Activated T-cell treated with anti-CD3 and anti-CD28 coated beads, Interleukin-2, amount 50 U/mL, for 1 hour (primary cell): ENCODE measurements around the gene LETM1.

ENCODE experiments used
- DNase-seq: peaks from one replicate; pipeline ENCODE4 v3.0.0-alpha.2; 2020

LETM1 gene

GRCh38 chr4:1775731-1776500 is 80.0 kb downstream of the LETM1 start:
- no peak for DNase-seq

DNA sequence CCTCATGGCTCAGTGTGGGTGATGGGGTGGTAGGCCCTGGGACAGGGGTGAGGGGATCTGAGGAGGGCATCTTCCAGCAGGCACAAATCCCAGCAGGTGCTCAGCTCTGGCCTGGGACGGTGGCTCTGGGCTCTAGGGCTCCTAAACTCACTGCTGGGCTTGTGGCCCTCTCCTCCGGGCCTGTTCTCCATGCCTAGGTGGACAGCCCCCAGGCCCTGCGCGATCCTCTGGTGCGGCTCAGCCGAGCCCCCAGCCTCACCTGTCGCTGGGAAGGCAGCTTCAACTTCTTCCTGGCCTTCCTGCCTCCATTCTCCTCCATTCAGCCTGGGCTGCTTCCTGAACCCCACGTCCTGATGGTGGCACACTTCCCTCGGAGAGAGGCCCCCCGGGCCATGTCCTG is 82.2 kb downstream of the LETM1 start:
- DNase-seq = no peak

GRCh38 chr4:1772853-1773538 is 83.0 kb downstream of the LETM1 start:
- DNase-seq = no peak

DNA sequence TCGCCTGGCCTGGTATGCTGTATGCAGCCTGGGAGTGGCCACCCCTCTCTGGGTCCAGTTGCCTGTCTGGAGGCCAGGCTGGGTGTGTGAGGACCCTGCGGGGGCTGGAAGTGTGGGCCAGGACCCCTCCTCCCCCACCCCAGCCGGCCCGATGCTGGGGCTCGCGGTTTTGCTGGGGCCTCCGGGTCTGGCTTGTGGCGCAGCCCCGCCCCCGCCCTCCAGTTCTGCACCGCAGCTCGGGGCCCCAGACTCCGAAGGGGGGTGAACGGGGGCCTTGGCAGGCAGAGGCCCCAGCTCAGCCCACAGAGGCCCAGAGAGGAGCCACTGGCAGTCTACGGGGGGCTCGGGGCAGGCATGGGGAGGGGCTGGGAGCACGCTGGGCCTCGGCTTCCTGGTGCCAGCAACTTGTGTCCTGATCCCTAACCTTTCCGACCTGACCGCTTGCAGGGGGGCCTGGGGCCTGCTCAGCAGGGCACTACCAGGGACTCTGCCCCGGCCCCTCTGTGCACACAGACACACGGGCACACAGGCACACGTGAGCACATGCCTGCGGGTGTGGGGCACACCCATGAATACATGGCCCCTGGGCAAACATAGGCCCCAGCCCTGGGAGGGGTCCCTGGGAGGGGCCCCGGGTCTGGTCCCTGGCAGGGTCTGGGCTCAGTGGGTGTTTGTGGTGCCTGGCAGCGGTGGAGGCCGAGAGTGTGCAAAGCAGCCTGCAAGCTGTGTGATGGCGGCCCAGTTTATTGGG is 84.2 kb downstream of the LETM1 start:
- DNase-seq = no peak

DNA sequence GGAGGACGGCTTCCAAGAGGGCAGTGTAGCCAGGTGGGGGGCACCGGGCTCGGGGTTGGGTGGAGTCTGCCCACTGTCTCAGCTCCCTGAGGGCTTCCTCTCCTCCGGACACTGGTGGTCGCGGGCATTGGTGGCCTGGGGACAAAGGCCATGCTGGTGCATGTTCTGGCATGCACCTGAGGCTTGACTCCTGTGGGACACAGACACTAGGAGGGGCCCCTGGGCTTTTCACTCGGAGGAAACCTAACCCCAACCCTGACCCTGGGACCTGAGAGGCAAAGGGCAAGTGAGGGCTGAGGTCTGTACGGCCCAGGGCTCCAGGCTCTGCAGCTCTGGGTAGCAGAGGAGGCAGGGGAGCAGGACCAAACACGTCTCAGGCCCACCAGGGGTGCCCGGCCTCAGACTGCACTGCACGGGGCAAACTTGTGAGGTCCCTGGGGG is 85.1 kb downstream of the LETM1 start:
- DNase-seq = no peak

- DNase-seq = no peak
Measured at GRCh38 chr4:1770245-1770644, 85.7 kb downstream of the LETM1 start.

DNA sequence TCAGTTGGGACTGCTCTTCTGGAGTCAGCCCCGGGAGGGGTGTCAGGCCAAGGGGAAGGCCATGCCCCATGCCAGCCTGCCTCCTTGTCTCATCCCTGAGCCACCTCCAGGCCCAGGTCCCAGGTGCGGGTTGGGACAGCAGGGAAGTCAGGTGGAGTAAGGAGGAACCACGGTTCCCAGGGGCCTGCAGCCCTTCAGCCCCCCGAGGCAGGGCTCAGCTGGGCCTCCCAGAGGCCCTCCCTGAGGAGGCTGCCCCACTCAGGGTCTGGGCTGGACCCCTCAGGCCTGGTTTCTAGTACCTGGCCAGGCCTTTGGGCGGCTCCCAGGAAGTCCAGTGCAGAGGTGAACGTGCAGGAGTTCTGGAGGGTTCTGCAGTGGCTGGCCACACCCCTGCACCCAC is 86.3 kb downstream of the LETM1 start:
- DNase-seq = no peak

DNA sequence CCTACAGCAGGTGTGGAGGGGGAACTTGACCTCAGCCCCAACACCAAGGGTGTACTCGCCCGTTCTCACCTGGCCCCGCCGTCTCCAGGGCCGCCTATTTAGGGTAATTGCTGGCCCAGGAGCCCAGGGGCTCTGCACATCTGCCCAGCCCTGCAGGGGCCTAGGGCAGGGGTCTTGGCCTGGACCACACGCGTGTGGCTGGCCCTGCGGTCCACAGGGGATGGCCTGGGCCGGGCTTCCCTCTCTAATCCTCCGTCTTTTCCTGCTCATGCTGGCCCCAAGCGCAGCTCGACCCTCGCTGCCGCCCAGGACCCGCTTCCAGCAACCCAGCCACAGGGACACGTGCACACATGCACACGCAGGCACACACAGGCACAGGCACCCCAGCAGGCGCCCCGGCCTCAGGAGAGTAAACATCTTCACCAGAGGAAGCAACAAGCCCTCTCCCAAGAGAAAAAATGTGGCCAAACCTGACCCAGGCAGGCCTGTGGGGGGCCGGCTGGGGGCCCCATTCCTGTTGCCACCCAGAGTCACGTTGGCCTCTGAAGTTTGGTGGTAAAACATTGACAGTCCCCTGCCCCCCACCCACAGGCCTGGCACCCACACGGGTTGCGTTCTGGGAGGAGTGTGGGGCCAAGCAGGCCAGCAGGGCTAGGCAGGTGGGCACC is 87.5 kb downstream of the LETM1 start:
- DNase-seq = no peak

- peak; percentile 45 for DNase-seq
Measured at GRCh38 chr4:1767770-1768366, 88.1 kb downstream of the LETM1 start.

GRCh38 chr4:1767061-1767769 is 88.7 kb downstream of the LETM1 start:
- DNase-seq = peak; percentile 31

DNA sequence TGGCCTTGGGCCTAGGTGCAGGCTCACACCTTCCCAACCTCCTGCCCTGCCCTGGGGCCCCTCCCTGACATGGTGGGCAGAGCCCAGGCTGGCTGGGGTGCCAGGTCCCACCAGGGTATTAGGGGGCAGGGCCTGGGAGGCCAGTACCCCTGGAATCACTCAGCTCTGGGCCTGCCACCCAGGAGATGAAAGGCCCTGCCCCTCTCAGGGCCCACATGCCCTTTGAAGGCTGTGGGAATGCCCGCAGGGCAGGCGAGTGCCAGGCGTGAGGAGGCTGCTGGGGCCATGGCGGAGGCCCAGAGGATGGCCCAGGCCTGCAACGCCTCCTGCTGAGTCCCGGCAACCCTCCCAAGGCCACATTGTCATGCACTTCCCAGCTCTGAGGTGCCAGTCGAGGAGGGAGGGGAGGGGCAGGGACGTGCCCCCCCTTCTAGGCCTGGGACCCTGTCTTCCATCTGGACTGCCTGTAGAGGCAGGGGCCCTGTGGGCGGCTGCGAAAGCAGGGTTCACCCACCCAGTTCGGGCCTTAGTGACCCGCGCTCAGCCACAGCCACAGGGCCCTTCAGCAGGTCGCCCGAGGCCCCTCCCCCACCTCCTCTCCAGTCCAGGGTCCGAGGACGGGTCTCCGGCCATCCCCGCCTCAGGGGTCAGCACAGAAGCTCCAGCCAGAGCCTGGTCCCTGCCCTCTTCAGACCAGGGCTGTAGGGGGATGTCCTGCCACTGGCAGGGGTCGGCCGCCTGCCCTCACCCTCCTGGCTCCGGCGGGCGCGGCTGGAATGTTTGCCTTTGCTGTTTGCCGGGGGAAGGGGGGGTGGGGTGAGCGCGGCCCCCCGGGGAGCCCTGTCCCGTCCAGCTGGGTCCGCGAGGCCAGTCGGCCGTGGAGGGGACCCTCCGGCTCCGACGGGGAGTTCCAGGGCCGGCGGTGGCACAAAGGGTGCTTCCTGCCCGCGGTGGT is 89.6 kb downstream of the LETM1 start:
- no peak for DNase-seq

- no peak for DNase-seq
Measured at GRCh38 chr4:1765409-1766072, 90.4 kb downstream of the LETM1 start.

DNA sequence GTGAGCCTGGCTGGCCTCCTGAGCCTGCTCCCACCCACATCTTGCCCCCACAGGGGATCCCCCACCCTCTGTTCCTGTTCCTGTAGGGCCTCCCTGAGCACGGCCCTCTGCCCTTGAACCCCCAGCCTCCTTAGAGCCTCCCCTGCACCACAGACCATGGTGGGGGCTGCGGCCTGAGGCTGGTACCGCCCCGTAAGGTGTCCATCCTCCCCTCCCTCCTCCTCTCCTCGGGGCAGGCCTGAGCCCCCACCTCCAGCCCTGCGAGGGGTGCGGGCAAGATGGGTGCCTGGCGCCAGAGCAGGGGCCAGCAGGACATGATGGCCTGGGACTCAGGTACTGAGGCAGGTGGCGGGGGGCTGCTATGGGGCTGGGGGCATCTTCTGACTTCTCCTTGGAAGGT is 91.3 kb downstream of the LETM1 start:
- no peak for DNase-seq

DNA sequence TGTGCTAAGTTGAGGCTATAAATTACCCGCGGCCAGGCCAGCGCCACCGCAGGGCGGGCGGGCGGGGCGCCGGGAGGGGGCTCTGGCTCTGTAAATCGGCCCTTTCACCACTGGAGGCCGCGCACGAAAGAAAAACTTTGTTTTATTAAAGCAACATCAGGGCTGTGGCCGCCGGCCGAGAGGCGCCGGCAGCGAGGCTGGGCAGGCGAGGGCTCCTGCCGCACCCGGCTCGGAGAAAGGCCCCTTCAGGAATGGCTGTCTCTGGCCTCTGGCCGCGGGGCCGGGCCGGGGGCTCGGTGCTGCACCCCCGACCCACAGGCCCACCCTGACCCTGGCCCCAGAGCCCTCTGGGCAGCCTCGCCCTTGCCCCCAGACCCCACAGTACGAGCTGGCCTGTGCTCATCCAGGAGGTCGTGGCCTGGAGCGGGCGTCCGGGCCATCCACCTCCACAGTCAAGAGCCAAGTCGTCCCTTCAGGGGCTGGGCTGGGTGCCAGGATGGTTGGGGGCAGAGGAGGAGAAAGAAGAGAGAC is 92.3 kb downstream of the LETM1 start:
- DNase-seq = no peak

GRCh38 chr4:1763070-1763549 is 92.8 kb downstream of the LETM1 start:
- DNase-seq = no peak

DNA sequence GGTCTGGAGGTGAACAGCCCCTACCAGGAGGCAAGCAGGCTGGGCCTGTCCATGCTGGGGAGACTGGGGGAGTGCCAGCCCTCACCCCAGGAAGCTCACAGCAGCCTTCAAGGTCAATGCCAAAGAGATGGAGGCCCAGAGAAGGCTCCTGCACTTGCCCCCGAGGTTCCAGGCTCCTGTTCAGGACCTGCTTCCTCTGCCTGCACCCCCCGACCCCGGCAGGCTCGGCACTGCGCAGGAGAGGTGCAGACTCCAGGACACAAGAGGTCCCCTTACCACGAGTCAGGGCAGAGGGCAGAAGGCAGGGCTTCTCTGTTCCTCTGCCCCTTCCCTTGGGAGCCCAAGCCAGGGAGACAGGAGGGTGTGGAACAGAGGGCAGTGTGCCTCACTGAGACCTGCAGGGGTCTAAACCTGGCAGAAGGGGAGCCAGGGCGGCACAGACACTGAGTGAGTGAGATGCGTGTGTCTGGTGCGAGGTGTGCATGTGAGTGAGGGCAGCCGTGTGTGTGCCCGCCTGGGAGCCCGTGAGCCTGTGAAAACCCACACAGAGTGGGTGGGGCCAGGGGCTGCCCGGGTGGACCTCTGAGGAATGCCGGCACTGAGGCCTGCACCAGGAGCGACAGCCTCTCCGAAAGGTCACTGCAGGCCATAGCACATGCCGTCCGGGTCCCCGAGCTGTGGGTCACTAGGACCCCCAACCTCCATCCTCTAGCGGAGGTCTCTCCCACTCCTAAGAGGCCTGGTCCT is 93.5 kb downstream of the LETM1 start:
- no peak for DNase-seq
